DND-41 (cell line): ENCODE results near the gene ZNF624.
"Not testable (repeated sequence)": the region's sequence is repeated elsewhere in the genome, so short reads cannot be mapped to it uniquely, and the experiment has no call there.

ENCODE experiments used
- ATAC-seq: fragments of 200-7000 bp; cut with Tn5 transposase; 3 replicates; pipeline ENCODE4 v1.9.1; 2021; ENCODE audit warnings: low read depth; ENCODE audit not compliant: insufficient read depth
- DNase-seq: peaks from one replicate; pipeline ENCODE4 v3.0.0-alpha.2; 2020
- H2AFZ ChIP-seq: 2 replicates; pipeline ENCODE4 v1.6.0; 2012; ENCODE audit warnings: low read depth, low read length
- H3K27ac ChIP-seq: 2 replicates; pipeline ENCODE4 v1.5.1; 2012; ENCODE audit warnings: low read length, inconsistent platforms
- H3K27me3 ChIP-seq: fragments of 200-600 bp; sonication (generic); 2 replicates; pipeline ENCODE4 v1.6.0; 2012; ENCODE audit warnings: low read length, mild to moderate bottlenecking, inconsistent platforms; ENCODE audit not compliant: insufficient read depth, poor library complexity
- H3K36me3 ChIP-seq: 2 replicates; pipeline ENCODE4 v1.5.1; 2012; ENCODE audit warnings: low read length, inconsistent platforms; ENCODE audit not compliant: insufficient read depth
- H3K4me1 ChIP-seq: 2 replicates; pipeline ENCODE4 v1.5.1; 2012; ENCODE audit warnings: mild to moderate bottlenecking, low read length; ENCODE audit not compliant: insufficient read depth
- H3K4me2 ChIP-seq: 2 replicates; pipeline ENCODE4 v1.6.0; 2012; ENCODE audit warnings: mild to moderate bottlenecking, moderate library complexity, low read length, inconsistent platforms; ENCODE audit not compliant: insufficient read depth
- H3K4me3 ChIP-seq, 2 experiments: fragments of 200-600 bp in 1 of 2; shearing (Covaris generic) in 1 of 2; 2 replicates each; pipeline ENCODE4 v1.5.1; 2012 to 2016; ENCODE audit warnings: inconsistent platforms in 2 of 2, low read length in 2 of 2, mild to moderate bottlenecking in 2 of 2, low read depth in 1 of 2, moderate library complexity in 1 of 2
- H3K79me2 ChIP-seq: 2 replicates; pipeline ENCODE4 v1.6.0; 2012; ENCODE audit warnings: low read length, inconsistent platforms; ENCODE audit not compliant: insufficient read depth
- H3K9ac ChIP-seq: 2 replicates; pipeline ENCODE4 v1.6.0; 2012; ENCODE audit warnings: low read depth, mild to moderate bottlenecking, inconsistent platforms, low read length, moderate library complexity
- H3K9me3 ChIP-seq: 2 replicates; pipeline ENCODE4 v1.5.1; 2012; ENCODE audit warnings: low read length, moderate library complexity, mild to moderate bottlenecking, inconsistent platforms; ENCODE audit not compliant: insufficient read depth, severe bottlenecking
- H4K20me1 ChIP-seq: 2 replicates; pipeline ENCODE4 v1.6.0; 2012; ENCODE audit warnings: low read length; ENCODE audit not compliant: insufficient read depth
- EZH2 ChIP-seq: IDR thresholded peaks from 3 replicates; pipeline ENCODE4 v1.6.1; 2012; ENCODE audit warnings: borderline replicate concordance, low read depth, mild to moderate bottlenecking, moderate library complexity, low read length, inconsistent platforms; ENCODE audit not compliant: severe bottlenecking
- TF ChIP-seq, protein P1 (sequence below): IDR thresholded peaks from 2 replicates; pipeline ENCODE4 v1.5.1; 2012; ENCODE audit warnings: borderline replicate concordance, low read length, moderate library complexity, mild to moderate bottlenecking; ENCODE audit not compliant: poor library complexity, severe bottlenecking; ENCODE audit errors: extremely low read depth

The ZNF624 gene

DNA sequence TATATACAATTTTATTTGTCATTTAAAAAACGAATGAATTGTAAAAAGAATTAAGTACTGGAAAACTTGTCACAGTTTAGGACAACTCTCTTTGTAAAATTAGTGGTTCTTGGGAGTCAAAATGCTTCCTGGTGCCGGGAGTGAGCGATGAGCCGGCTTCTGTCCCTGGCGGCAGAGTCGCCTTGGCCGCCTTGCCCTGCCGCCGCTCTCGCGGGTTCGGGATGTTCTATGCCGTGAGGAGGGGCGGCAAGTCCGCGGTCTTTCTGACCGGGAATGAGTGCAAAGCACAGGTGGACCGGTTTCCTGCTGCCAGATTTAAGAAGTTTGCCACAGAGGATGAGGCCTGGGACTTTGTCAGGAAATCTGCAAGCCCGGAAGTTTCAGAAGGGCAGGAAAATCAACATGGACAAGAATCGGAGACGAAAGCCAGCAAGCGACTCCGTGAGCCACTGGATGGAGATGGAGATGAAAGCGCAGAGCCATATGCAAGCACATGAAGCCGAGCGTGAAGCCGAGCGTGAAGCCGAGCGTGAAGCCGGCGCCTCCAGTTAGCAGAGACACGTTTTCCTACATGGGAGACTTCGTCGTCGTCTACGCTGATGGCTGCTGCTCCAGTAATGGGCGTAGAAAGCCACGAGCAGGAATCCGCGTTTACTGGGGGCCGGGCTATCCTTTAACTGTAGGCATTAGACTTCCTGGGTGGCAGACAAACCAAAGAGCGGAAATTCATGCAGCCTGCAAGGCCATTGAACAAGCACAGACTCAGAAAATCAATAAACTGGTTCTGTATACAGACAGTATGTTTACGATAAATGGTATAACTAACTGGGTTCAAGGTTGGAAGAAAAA, 29.9 kb upstream of the ZNF624 start:
- not testable (repeated sequence) for H2AFZ ChIP-seq

DNA sequence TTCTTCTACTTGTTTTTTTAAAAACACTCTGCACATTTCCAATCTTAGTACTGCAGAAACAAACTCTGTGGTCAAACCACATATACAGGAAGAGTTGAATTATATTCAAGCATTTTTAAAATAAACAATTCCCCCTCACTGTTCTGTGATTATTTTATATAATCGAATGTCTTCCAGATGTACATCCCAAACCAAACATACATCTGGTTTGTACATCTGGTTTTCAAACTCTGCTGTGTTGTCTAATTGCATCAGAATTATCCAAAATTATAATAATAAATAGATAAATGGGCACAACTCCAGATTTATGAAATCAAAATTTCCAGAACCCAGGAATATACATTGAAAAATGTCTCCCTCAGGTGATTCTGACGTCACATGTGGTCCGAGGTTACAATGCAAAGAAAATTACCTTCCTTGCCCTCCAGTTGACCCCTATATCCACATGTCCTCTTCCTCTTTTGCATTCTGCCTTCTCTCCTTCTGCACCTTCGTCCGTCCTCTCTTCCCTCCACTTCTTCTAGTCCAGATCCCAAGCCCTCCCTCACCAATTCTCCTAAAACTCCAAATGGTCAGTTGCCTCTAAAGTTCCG, 23.1 kb upstream of the ZNF624 start:
- Histone ChIP-seq H3K4me3 (no peak overlapping the region), H3K27ac (no peak overlapping the region), H3K79me2 (no peaks in the 10 kb centered on the region), H3K4me1 (no peaks in the 10 kb centered on the region), H3K4me2 (no peak overlapping the region), H3K9me3 (no peaks in the 10 kb centered on the region), H4K20me1 (no peaks in the 10 kb centered on the region), H3K36me3 (no peaks in the 10 kb centered on the region), H2AFZ (no peak overlapping the region), H3K9ac (no peak overlapping the region), H3K27me3 (no peaks in the 10 kb centered on the region)
- TF ChIP-seq EZH2, result no peak
- TF ChIP-seq, protein P1, sequence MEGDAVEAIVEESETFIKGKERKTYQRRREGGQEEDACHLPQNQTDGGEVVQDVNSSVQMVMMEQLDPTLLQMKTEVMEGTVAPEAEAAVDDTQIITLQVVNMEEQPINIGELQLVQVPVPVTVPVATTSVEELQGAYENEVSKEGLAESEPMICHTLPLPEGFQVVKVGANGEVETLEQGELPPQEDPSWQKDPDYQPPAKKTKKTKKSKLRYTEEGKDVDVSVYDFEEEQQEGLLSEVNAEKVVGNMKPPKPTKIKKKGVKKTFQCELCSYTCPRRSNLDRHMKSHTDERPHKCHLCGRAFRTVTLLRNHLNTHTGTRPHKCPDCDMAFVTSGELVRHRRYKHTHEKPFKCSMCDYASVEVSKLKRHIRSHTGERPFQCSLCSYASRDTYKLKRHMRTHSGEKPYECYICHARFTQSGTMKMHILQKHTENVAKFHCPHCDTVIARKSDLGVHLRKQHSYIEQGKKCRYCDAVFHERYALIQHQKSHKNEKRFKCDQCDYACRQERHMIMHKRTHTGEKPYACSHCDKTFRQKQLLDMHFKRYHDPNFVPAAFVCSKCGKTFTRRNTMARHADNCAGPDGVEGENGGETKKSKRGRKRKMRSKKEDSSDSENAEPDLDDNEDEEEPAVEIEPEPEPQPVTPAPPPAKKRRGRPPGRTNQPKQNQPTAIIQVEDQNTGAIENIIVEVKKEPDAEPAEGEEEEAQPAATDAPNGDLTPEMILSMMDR, result no peak
- ATAC-seq, result no peak
- no peak for DNase-seq

More for the DNA sequence above, 29.9 kb upstream of the ZNF624 start:
- H3K9me3 ChIP-seq, H3K27ac ChIP-seq, H4K20me1 ChIP-seq, ATAC-seq, H3K4me2 ChIP-seq, DNase-seq, H3K4me3 ChIP-seq, H3K27me3 ChIP-seq, H3K9ac ChIP-seq, H3K36me3 ChIP-seq, H3K4me1 ChIP-seq, H3K79me2 ChIP-seq: not testable (repeated sequence)

DNA sequence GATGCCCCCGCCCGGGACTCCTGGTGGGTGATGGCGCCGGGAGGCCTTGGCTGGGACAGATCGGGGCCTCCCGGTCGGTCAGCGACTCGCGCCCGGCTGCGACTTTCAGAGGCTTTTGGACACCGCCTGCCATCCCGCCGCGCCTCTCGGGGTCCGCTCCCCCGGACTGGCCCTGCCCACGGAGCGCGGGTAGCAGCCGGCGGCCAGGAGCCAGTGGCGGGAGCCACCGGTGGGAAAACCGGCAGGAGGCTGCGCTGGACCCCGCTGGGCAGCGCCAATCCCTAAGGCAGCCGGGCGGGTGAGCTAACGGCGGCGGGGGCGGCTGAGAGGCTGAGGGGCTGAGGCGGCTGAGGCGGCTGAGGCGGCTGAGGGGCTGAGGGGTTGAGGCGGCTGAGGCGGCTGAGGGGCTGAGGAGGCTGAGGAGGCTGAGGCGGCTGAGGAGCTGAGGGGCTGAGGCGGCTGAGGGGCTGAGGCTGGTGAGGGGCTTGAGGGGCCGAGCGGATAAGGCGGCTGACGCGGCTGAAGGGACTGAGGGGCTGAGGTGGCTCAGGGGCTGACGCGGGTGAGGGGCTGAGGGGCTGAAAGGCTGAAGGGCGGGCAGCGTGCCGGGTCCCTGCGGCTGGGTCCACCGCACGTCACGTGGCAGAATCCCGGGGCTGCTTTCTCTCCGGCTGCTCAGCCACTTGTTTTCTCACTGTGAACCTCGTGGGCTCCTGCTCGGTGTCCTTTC, 13.4 kb upstream of the ZNF624 start:
- not testable (repeated sequence) for H3K4me1 ChIP-seq, H3K9ac ChIP-seq, H3K4me3 ChIP-seq, H3K27me3 ChIP-seq, H3K79me2 ChIP-seq, DNase-seq, H2AFZ ChIP-seq, H3K4me2 ChIP-seq, H3K27ac ChIP-seq, H4K20me1 ChIP-seq, ATAC-seq, H3K36me3 ChIP-seq, H3K9me3 ChIP-seq

DNA sequence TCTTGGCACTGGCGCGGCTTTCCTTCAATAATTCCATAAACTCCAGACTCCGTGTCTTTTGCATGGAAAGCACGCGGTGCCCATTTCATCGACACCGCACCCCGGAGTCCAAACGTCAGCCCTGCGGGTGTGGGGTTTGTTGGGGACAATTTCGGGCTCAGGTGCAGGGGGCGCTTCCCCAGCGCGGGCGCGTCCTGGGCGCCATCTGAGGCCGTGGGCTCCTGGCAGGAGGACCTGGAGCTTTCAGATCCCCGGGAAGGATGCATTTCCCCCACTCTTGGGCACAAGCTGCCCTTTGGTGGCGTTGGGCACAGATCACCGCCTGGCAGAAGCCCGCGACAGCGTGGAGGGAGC, 12.9 kb upstream of the ZNF624 start:
- H3K79me2 ChIP-seq, H3K4me2 ChIP-seq, DNase-seq, H3K27me3 ChIP-seq, H4K20me1 ChIP-seq, H2AFZ ChIP-seq, H3K9me3 ChIP-seq, H3K36me3 ChIP-seq, H3K4me1 ChIP-seq, H3K4me3 ChIP-seq, H3K9ac ChIP-seq, ATAC-seq, H3K27ac ChIP-seq: not testable (repeated sequence)
